ENCODE data around the gene B3GAT2. TPM values are rescaled to one million over a fixed set of nuclear protein-coding genes. Genes with fewer than 3 reads are reported as not detected.

Gene B3GAT2
- total RNA-seq, 1 experiment from 2014 or later, result 0.22 TPM

DNA sequence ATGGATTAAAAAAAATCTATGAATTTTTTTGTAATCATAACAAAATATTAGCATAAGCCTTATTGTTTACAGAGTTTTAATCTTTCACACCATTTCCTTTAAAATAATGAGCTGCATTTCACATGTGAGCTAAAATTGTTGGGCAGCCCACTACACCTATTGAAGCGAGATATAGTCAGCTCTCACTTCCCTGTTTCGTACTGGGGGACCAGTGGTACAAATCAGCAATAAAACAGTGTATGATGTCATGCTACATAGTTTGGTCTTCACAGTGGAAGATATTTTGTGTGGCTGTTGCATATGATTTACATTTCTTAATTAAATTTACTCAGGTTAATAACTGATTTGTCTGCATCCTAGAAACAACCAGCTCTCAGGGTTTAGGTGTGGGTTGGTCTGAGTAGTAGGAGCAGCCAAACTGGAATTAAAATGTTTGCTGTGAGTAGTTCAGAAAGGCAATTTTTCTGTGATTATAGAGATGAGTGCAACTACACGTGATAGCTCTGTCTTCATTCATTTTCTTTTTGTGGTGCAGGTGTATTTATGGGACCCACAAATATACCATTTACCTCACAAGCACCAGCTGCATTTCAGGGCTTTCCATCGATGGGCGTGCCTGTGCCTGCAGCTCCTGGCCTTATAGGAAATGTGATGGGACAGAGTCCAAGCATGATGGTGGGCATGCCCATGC lies 99.3 kb downstream of the B3GAT2 start:
- H3K23ac ChIP-seq (ENCODE audit: insufficient read length, low read depth, low read length), result no peak overlapping the region
- no peak overlapping the region for H2BK120ac ChIP-seq (ENCODE audit: low read depth, low read length, poor library complexity, severe bottlenecking)
- Mint-ChIP-seq H3K4me3 (no peak overlapping the region), H3K27me3 (ENCODE audit: low read depth) (no peaks in the 10 kb centered on the region), H3K9me3 (no peaks in the 10 kb centered on the region), H3K4me1 (no peaks in the 10 kb centered on the region), H3K36me3 (ENCODE audit: insufficient read depth in 1 of 3, low read depth in 3 of 3) (peaks cover 0 to 6% (median 0%) of the 10 kb centered on the region in 3 experiments; a peak in 1 of 7 replicates), H3K27ac (no peak overlapping the region)
- no peak overlapping the region for H3K27ac ChIP-seq (ENCODE audit: insufficient read length, low read depth, low read length)
- H4K5ac ChIP-seq (ENCODE audit: insufficient read length, low read depth, low read length), result no peak overlapping the region
- H2BK20ac ChIP-seq (ENCODE audit: low read depth, low read length, poor library complexity, severe bottlenecking), result no peak overlapping the region
- no peak overlapping the region for H3K9ac ChIP-seq (ENCODE audit: extremely low read depth, insufficient read length, low read length)
- H2AFZ ChIP-seq (ENCODE audit: low read length), result no peak overlapping the region
- H2BK5ac ChIP-seq (ENCODE audit: insufficient read length, low read length), result no peak overlapping the region
- H4K8ac ChIP-seq (replicated peaks; ENCODE audit: insufficient read length, low read depth, low read length), result no peak overlapping the region
- H4K20me1 ChIP-seq (ENCODE audit: control insufficient read depth, insufficient read depth, insufficient read length), result no peaks in the 10 kb centered on the region
- no peaks in the 10 kb centered on the region for H3K79me2 ChIP-seq (ENCODE audit: insufficient read depth, low read length)
- WGBS (ENCODE audit: extremely low coverage, insufficient read length, low lambda C conversion rate), result no CpG with 5 or more reads among the region's 5 CpGs
- H3K9me3 ChIP-seq (ENCODE audit: control insufficient read depth, low read depth, low read length), result no peaks in the 10 kb centered on the region
- no peak overlapping the region for H4K91ac ChIP-seq (ENCODE audit: insufficient read length, low read depth, low read length)
- no peak overlapping the region for H3K56ac ChIP-seq (ENCODE audit: insufficient read length, low read depth, low read length)
- no peak overlapping the region for H3K18ac ChIP-seq (ENCODE audit: insufficient read length, low read depth, low read length)
- H3K14ac ChIP-seq (ENCODE audit: insufficient read depth, low read length), result no peak overlapping the region
- H2BK12ac ChIP-seq (ENCODE audit: insufficient read length, low read depth, low read length), result no peak overlapping the region
- TF ChIP-seq, protein P1, sequence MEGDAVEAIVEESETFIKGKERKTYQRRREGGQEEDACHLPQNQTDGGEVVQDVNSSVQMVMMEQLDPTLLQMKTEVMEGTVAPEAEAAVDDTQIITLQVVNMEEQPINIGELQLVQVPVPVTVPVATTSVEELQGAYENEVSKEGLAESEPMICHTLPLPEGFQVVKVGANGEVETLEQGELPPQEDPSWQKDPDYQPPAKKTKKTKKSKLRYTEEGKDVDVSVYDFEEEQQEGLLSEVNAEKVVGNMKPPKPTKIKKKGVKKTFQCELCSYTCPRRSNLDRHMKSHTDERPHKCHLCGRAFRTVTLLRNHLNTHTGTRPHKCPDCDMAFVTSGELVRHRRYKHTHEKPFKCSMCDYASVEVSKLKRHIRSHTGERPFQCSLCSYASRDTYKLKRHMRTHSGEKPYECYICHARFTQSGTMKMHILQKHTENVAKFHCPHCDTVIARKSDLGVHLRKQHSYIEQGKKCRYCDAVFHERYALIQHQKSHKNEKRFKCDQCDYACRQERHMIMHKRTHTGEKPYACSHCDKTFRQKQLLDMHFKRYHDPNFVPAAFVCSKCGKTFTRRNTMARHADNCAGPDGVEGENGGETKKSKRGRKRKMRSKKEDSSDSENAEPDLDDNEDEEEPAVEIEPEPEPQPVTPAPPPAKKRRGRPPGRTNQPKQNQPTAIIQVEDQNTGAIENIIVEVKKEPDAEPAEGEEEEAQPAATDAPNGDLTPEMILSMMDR (conservative IDR thresholded peaks at IDR 0.05), result no peak
- no peaks in the 10 kb centered on the region for H3K4me1 ChIP-seq (ENCODE audit: insufficient read depth, low read length)
- no peak overlapping the region for H3T11ph ChIP-seq (ENCODE audit: low read length)
- H3K4me2 ChIP-seq (ENCODE audit: insufficient read depth, insufficient read length, low read length), result no peak overlapping the region
- no peak overlapping the region for H3K4ac ChIP-seq (ENCODE audit: low read depth, low read length)
- DNase-seq, result no peak
- H2BK15ac ChIP-seq (ENCODE audit: low read depth, low read length), result no peak overlapping the region
- H3K23me2 ChIP-seq (ENCODE audit: insufficient read length, low read depth, low read length, poor library complexity, severe bottlenecking), result no peaks in the 10 kb centered on the region
- no peak overlapping the region for H2AK5ac ChIP-seq (ENCODE audit: insufficient read length, low read length)
- no peaks in the 10 kb centered on the region for H3K27me3 ChIP-seq (ENCODE audit: insufficient read depth, low read length)
- H3K79me1 ChIP-seq (ENCODE audit: insufficient read depth, low read depth, low read length, poor library complexity, severe bottlenecking), result no peaks in the 10 kb centered on the region

All from H9 (cell line).